ENCODE results near the gene TSPAN3. TPM values are rescaled to one million over a fixed set of nuclear protein-coding genes. Genes with fewer than 3 reads are reported as not detected.

Gene TSPAN3
- total and polyA plus RNA-seq, 4 donors = 49.3 to 82.8 (median 78.7) TPM

GRCh38 chr15:77060546-77060945 is 10.4 kb downstream of the TSPAN3 start:
- no peaks in the 10 kb centered on the region for H3K36me3 ChIP-seq (ENCODE audit: control insufficient read depth in 4 of 4, insufficient read depth in 3 of 4, low read depth in 1 of 4, low read length in 3 of 4)
- H3K9me3 ChIP-seq (ENCODE audit: control insufficient read depth in 4 of 4, low read length in 3 of 4) = no peaks in the 10 kb centered on the region
- DNase-seq (ENCODE audit: low spot score) = no peak
- no peak overlapping the region for H3K27ac ChIP-seq (ENCODE audit: low read depth in 1 of 2, low read length in 2 of 2)
- H3K9ac ChIP-seq (ENCODE audit: low read depth in 1 of 2, low read length in 2 of 2) = no peak overlapping the region
- no peak for TF ChIP-seq TAF1 (conservative IDR thresholded peaks at IDR 0.05)
- TF ChIP-seq YY1 (IDR thresholded peaks at IDR 0.05) = no peak
- TF ChIP-seq NR2F2 (IDR thresholded peaks at IDR 0.05) = no peak
- no peak for TF ChIP-seq JUND (IDR thresholded peaks at IDR 0.05)
- TF ChIP-seq, protein P1, sequence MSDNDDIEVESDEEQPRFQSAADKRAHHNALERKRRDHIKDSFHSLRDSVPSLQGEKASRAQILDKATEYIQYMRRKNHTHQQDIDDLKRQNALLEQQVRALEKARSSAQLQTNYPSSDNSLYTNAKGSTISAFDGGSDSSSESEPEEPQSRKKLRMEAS (IDR thresholded peaks at IDR 0.05) = no peak
- TF ChIP-seq, protein P2, sequence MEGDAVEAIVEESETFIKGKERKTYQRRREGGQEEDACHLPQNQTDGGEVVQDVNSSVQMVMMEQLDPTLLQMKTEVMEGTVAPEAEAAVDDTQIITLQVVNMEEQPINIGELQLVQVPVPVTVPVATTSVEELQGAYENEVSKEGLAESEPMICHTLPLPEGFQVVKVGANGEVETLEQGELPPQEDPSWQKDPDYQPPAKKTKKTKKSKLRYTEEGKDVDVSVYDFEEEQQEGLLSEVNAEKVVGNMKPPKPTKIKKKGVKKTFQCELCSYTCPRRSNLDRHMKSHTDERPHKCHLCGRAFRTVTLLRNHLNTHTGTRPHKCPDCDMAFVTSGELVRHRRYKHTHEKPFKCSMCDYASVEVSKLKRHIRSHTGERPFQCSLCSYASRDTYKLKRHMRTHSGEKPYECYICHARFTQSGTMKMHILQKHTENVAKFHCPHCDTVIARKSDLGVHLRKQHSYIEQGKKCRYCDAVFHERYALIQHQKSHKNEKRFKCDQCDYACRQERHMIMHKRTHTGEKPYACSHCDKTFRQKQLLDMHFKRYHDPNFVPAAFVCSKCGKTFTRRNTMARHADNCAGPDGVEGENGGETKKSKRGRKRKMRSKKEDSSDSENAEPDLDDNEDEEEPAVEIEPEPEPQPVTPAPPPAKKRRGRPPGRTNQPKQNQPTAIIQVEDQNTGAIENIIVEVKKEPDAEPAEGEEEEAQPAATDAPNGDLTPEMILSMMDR (IDR thresholded peaks at IDR 0.05; ENCODE audit: low read depth, low read length, missing input control) = no peak
- no peak for TF ChIP-seq EGR1 (IDR thresholded peaks at IDR 0.05; ENCODE audit: low read depth in 2 of 2)
- no peak for TF ChIP-seq RXRA (IDR thresholded peaks at IDR 0.05)
- H3K4me1 ChIP-seq (ENCODE audit: control insufficient read depth in 4 of 4, insufficient read depth in 4 of 4, low read length in 3 of 4) = peaks cover 7 to 44% (median 40%) of the 10 kb centered on the region in 4 donors
- no peak overlapping the region for H3K4me3 ChIP-seq (ENCODE audit: low read depth in 1 of 3, low read length in 3 of 3)
- H3K27me3 ChIP-seq (ENCODE audit: control insufficient read depth in 4 of 4, insufficient read depth in 4 of 4, low read length in 3 of 4) = no peaks in the 10 kb centered on the region

GRCh38 chr15:77059786-77060361 is 11.0 kb downstream of the TSPAN3 start:
- no peak for DNase-seq (ENCODE audit: low spot score)
- peaks cover 7 to 42% (median 40%) of the 10 kb centered on the region in 4 donors for H3K4me1 ChIP-seq (ENCODE audit: control insufficient read depth in 4 of 4, insufficient read depth in 4 of 4, low read length in 3 of 4)

More at GRCh38 chr15:77059786-77060361, 11.0 kb downstream of the TSPAN3 start:
- no peak for TF ChIP-seq FOXA1 (IDR thresholded peaks at IDR 0.05)
- TF ChIP-seq JUND (IDR thresholded peaks at IDR 0.05) = no peak
- TF ChIP-seq EGR1 (IDR thresholded peaks at IDR 0.05; ENCODE audit: low read depth in 2 of 2) = no peak
- TF ChIP-seq, protein P3, sequence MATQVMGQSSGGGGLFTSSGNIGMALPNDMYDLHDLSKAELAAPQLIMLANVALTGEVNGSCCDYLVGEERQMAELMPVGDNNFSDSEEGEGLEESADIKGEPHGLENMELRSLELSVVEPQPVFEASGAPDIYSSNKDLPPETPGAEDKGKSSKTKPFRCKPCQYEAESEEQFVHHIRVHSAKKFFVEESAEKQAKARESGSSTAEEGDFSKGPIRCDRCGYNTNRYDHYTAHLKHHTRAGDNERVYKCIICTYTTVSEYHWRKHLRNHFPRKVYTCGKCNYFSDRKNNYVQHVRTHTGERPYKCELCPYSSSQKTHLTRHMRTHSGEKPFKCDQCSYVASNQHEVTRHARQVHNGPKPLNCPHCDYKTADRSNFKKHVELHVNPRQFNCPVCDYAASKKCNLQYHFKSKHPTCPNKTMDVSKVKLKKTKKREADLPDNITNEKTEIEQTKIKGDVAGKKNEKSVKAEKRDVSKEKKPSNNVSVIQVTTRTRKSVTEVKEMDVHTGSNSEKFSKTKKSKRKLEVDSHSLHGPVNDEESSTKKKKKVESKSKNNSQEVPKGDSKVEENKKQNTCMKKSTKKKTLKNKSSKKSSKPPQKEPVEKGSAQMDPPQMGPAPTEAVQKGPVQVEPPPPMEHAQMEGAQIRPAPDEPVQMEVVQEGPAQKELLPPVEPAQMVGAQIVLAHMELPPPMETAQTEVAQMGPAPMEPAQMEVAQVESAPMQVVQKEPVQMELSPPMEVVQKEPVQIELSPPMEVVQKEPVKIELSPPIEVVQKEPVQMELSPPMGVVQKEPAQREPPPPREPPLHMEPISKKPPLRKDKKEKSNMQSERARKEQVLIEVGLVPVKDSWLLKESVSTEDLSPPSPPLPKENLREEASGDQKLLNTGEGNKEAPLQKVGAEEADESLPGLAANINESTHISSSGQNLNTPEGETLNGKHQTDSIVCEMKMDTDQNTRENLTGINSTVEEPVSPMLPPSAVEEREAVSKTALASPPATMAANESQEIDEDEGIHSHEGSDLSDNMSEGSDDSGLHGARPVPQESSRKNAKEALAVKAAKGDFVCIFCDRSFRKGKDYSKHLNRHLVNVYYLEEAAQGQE (IDR thresholded peaks at IDR 0.05) = no peak
- TF ChIP-seq, protein P2 (IDR thresholded peaks at IDR 0.05; ENCODE audit: low read depth, low read length, missing input control) = no peak
- TF ChIP-seq HNF4A (conservative IDR thresholded peaks at IDR 0.05) = no peak
- TF ChIP-seq RAD21 (IDR thresholded peaks at IDR 0.05) = no peak
- no peak for TF ChIP-seq FOXA2 (IDR thresholded peaks at IDR 0.05)
- no peak for TF ChIP-seq YY1 (IDR thresholded peaks at IDR 0.05)
- no peak for TF ChIP-seq HNF4G (IDR thresholded peaks at IDR 0.05)
- TF ChIP-seq, protein P4, sequence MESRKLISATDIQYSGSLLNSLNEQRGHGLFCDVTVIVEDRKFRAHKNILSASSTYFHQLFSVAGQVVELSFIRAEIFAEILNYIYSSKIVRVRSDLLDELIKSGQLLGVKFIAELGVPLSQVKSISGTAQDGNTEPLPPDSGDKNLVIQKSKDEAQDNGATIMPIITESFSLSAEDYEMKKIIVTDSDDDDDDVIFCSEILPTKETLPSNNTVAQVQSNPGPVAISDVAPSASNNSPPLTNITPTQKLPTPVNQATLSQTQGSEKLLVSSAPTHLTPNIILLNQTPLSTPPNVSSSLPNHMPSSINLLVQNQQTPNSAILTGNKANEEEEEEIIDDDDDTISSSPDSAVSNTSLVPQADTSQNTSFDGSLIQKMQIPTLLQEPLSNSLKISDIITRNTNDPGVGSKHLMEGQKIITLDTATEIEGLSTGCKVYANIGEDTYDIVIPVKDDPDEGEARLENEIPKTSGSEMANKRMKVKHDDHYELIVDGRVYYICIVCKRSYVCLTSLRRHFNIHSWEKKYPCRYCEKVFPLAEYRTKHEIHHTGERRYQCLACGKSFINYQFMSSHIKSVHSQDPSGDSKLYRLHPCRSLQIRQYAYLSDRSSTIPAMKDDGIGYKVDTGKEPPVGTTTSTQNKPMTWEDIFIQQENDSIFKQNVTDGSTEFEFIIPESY (IDR thresholded peaks at IDR 0.05) = no peak
- no peak for TF ChIP-seq RXRA (IDR thresholded peaks at IDR 0.05)
- no peak for TF ChIP-seq ATF3 (IDR thresholded peaks at IDR 0.05)
- H3K36me3 ChIP-seq (ENCODE audit: control insufficient read depth in 4 of 4, insufficient read depth in 3 of 4, low read depth in 1 of 4, low read length in 3 of 4) = no peaks in the 10 kb centered on the region
- WGBS = 52% methylated on average over 2 of the region's 2 CpGs
- H3K27me3 ChIP-seq (ENCODE audit: control insufficient read depth in 4 of 4, insufficient read depth in 4 of 4, low read length in 3 of 4) = no peaks in the 10 kb centered on the region
- no peak overlapping the region for H3K4me3 ChIP-seq (ENCODE audit: low read depth in 1 of 3, low read length in 3 of 3)
- H3K9ac ChIP-seq (ENCODE audit: low read depth in 1 of 2, low read length in 2 of 2) = no peak overlapping the region
- H3K27ac ChIP-seq (ENCODE audit: low read depth in 1 of 2, low read length in 2 of 2) = peak overlapping the region in 1 of 2 donors; percentile 28
- H3K9me3 ChIP-seq (ENCODE audit: control insufficient read depth in 4 of 4, low read length in 3 of 4) = no peaks in the 10 kb centered on the region

Measured in liver (tissue), 9 donors.